Liver (tissue), 9 donors: ENCODE data around the gene LRCH4. TPM values are rescaled to one million over a fixed set of nuclear protein-coding genes. Genes with fewer than 3 reads are reported as not detected.
A peak's percentile ranks its signal among the peaks of the same experiment; 100 is the strongest.
"Not testable (repeated sequence)": the region's sequence is repeated elsewhere in the genome, so short reads cannot be mapped to it uniquely, and the experiment has no call there.

Experiments used
- DNase-seq: peaks from one replicate; pipeline ENCODE4 v3.0.0-alpha.2; 2017; ENCODE audit warnings: low spot score
- H3K27ac ChIP-seq, 2 donors: one replicate each; pipeline ENCODE4 v1.7.0; 2013; ENCODE audit warnings: inconsistent platforms in 2 of 2, low read length in 2 of 2, control low read depth in 1 of 2, low read depth in 1 of 2, mild to moderate bottlenecking in 1 of 2
- H3K27me3 ChIP-seq, 4 donors: one replicate each; pipeline versions ENCODE4 v1.6.1 to v1.7.0; 2013; ENCODE audit warnings: low read length in 3 of 4, inconsistent platforms in 1 of 4, mild to moderate bottlenecking in 1 of 4, moderate library complexity in 1 of 4; ENCODE audit not compliant: control insufficient read depth in 4 of 4, insufficient read depth in 4 of 4
- H3K36me3 ChIP-seq, 4 donors: one replicate each; pipeline versions ENCODE4 v1.6.1 to v1.7.0; 2013; ENCODE audit warnings: low read length in 3 of 4, mild to moderate bottlenecking in 3 of 4, low read depth in 1 of 4, moderate library complexity in 1 of 4; ENCODE audit not compliant: control insufficient read depth in 4 of 4, insufficient read depth in 3 of 4
- H3K4me1 ChIP-seq, 4 donors: one replicate each; pipeline versions ENCODE4 v1.6.1 to v1.7.0; 2013; ENCODE audit warnings: low read length in 3 of 4, mild to moderate bottlenecking in 3 of 4, moderate library complexity in 1 of 4; ENCODE audit not compliant: control insufficient read depth in 4 of 4, insufficient read depth in 4 of 4
- H3K4me3 ChIP-seq, 3 donors: one replicate each; pipeline versions ENCODE4 v1.6.1 to v1.7.0; 2013; ENCODE audit warnings: low read length in 3 of 3, control low read depth in 1 of 3, low read depth in 1 of 3, mild to moderate bottlenecking in 1 of 3
- H3K9ac ChIP-seq, 2 donors: one replicate each; pipeline ENCODE4 v1.7.0; 2013; ENCODE audit warnings: low read length in 2 of 2, mild to moderate bottlenecking in 2 of 2, moderate library complexity in 2 of 2, control low read depth in 1 of 2, low read depth in 1 of 2
- H3K9me3 ChIP-seq, 4 donors: one replicate each; pipeline versions ENCODE4 v1.6.1 to v1.7.0; 2013; ENCODE audit warnings: low read length in 3 of 4; ENCODE audit not compliant: control insufficient read depth in 4 of 4
- ATF3 ChIP-seq: IDR thresholded peaks from 2 replicates; pipeline ENCODE4 v1.6.1; 2016; ENCODE audit warnings: antibody characterized with exemption
- CTCF ChIP-seq: fragments of 150-350 bp; IDR thresholded peaks from 2 replicates; pipeline ENCODE4 v1.5.1; 2017; ENCODE audit warnings: improper control_type of control experiment, low read depth, low read length; ENCODE audit not compliant: missing input control
- EGR1 ChIP-seq, 2 donors: IDR thresholded peaks; 2 replicates each; pipeline ENCODE4 v1.6.1; 2016 to 2018; ENCODE audit warnings: antibody characterized with exemption in 2 of 2, low read depth in 2 of 2
- FOXA1 ChIP-seq: IDR thresholded peaks from 2 replicates; pipeline ENCODE4 v1.6.1; 2016; ENCODE audit warnings: antibody characterized with exemption
- FOXA2 ChIP-seq: IDR thresholded peaks from 2 replicates; pipeline ENCODE4 v1.6.1; 2016; ENCODE audit warnings: antibody characterized with exemption
- HNF4A ChIP-seq, 2 donors: conservative IDR thresholded peaks; 2 replicates each; pipeline ENCODE4 v1.6.1; 2016; ENCODE audit warnings: antibody characterized with exemption in 2 of 2, mild to moderate bottlenecking in 2 of 2
- HNF4G ChIP-seq: IDR thresholded peaks from 2 replicates; pipeline ENCODE4 v1.6.1; 2016; ENCODE audit warnings: antibody characterized with exemption
- JUND ChIP-seq, 2 donors: IDR thresholded peaks; 2 replicates each; pipeline ENCODE4 v1.6.1; 2016; ENCODE audit warnings: antibody characterized with exemption in 2 of 2
- MAX ChIP-seq: IDR thresholded peaks from 2 replicates; pipeline ENCODE4 v1.6.1; 2016; ENCODE audit warnings: antibody characterized with exemption
- NR2F2 ChIP-seq: IDR thresholded peaks from 2 replicates; pipeline ENCODE4 v1.6.1; 2016; ENCODE audit warnings: antibody characterized with exemption
- RAD21 ChIP-seq, 2 donors: IDR thresholded peaks; 2 replicates each; pipeline ENCODE4 v1.6.1; 2016; ENCODE audit warnings: antibody characterized with exemption in 2 of 2, mild to moderate bottlenecking in 2 of 2
- REST ChIP-seq: IDR thresholded peaks from 2 replicates; pipeline ENCODE4 v1.6.1; 2016; ENCODE audit warnings: antibody characterized with exemption, mild to moderate bottlenecking
- RXRA ChIP-seq, 2 donors: IDR thresholded peaks; 2 replicates each; pipeline ENCODE4 v1.6.1; 2017 to 2018; ENCODE audit warnings: antibody characterized with exemption in 2 of 2, mild to moderate bottlenecking in 1 of 2
- SP1 ChIP-seq: IDR thresholded peaks from 2 replicates; pipeline ENCODE4 v1.6.1; 2018; ENCODE audit warnings: antibody characterized with exemption, mild to moderate bottlenecking
- TAF1 ChIP-seq: conservative IDR thresholded peaks from 2 replicates; pipeline ENCODE4 v1.6.1; 2016; ENCODE audit warnings: antibody characterized with exemption, mild to moderate bottlenecking
- WGBS: extraction: QIAGEN DNeasy Blood & Tissue Kit; methylation state at CpG from one replicate; pipeline ENCODE4 v1.1.7; 2013; 5-methylcytosine and 5-hydroxymethylcytosine counted together
- polyA plus RNA-seq, 2 donors: library from polyadenylated mRNA; stranded (reverse) in 1 of 2; unstranded in 1 of 2; fragments of 200-250 nt in 1 of 2; fragments of >200 nt in 1 of 2; fragmentation: Nextera tagmentation in 1 of 2; extraction: Ambion mirVana in 1 of 2; gene quantifications; one replicate each; pipeline versions ENCODE4 v1.2.1 to v1.2.3, GENCODE V29; 2013 to 2015
- total RNA-seq, 2 donors: library from RNA; depleted of rRNA; stranded (reverse); fragments of >200 nt; gene quantifications; one replicate each; pipeline ENCODE4 v1.2.3, GENCODE V29; 2014
- donor health status: healthy.
- donor health status: healthy.
- donor health status: healthy.
- donor health status: healthy.
- donor health status: healthy.

The LRCH4 gene
- total and polyA plus RNA-seq, 4 donors = 8.2 to 25.8 (median 13.0) TPM

- TF ChIP-seq EGR1 (IDR thresholded peaks at IDR 0.05; ENCODE audit: low read depth in 2 of 2) (no peak), FOXA2 (peak; percentile 35), FOXA1 (peak; percentile 51), ATF3 (no peak), SP1 (peak; percentile 76), CTCF (no peak), HNF4G (peak; percentile 37), REST (no peak), TAF1 (no peak), NR2F2 (peak; percentile 29), MAX (peak; percentile 30), JUND (IDR thresholded peaks at IDR 0.05) (no peak), RAD21 (IDR thresholded peaks at IDR 0.05) (no peak), HNF4A (conservative IDR thresholded peaks at IDR 0.05) (peak; percentile 69 to 81), RXRA (IDR thresholded peaks at IDR 0.05) (peak; percentile 43 to 48)
- 14% methylated on average over 5 of the region's 5 CpGs for WGBS
- Histone ChIP-seq H3K9ac (peak overlapping the region in 1 of 2 donors; percentile 64), H3K27me3 (no peaks in the 10 kb centered on the region), H3K4me3 (peak overlapping the region in 1 of 3 donors; percentile 21), H3K36me3 (peaks cover 0 to 7% (median 0%) of the 10 kb centered on the region in 4 donors), H3K27ac (peak overlapping the region; percentile 89 to 92), H3K4me1 (peaks cover 18 to 79% (median 72%) of the 10 kb centered on the region in 4 donors), H3K9me3 (no peaks in the 10 kb centered on the region)
- no peak for DNase-seq
These were observed 41.5 kb downstream of the LRCH4 start for GRCh38 chr7:100544386-100544785.

GRCh38 chr7:100543586-100543985, 42.3 kb downstream of the LRCH4 start:
- peaks cover 18 to 78% (median 71%) of the 10 kb centered on the region in 4 donors for H3K4me1 ChIP-seq
- 38% methylated on average over 1 of the region's 1 CpG for WGBS
- no peak for DNase-seq
- no peak overlapping the region for H3K4me3 ChIP-seq
- H3K36me3 ChIP-seq = no peaks in the 10 kb centered on the region
- no peaks in the 10 kb centered on the region for H3K9me3 ChIP-seq
- peak overlapping the region; percentile 67 to 89 for H3K27ac ChIP-seq
- no peaks in the 10 kb centered on the region for H3K27me3 ChIP-seq
- H3K9ac ChIP-seq = peak overlapping the region; percentile 1 to 64
- TF ChIP-seq MAX = no peak

- Histone ChIP-seq H3K4me1 (peaks cover 9 to 61% (median 55%) of the 10 kb centered on the region in 4 donors), H3K4me3 (peak overlapping the region in 1 of 3 donors; percentile 35), H3K27ac (peak overlapping the region; percentile 57 to 60)
- H3K9ac ChIP-seq, DNase-seq, H3K9me3 ChIP-seq, H3K27me3 ChIP-seq, H3K36me3 ChIP-seq: not testable (repeated sequence)
- WGBS = 39% methylated on average over 7 of the region's 7 CpGs
These were observed 44.6 kb downstream of the LRCH4 start for GRCh38 chr7:100541309-100541708.
